Stimulated activated CD8-positive, alpha-beta memory T cell treated with anti-CD3 and anti-CD28 coated beads, Interleukin-15, amount 100 ng/mL, for 48 hours (primary cell): ENCODE data around the gene TSPAN10.

Experiments used
- DNase-seq, 2 donors: peaks; one replicate each; pipeline ENCODE4 v3.0.0-alpha.2; 2020; ENCODE audit warnings: low read depth in 2 of 2

Gene TSPAN10

GRCh38 chr17:81635431-81635830, 1.6 kb upstream of the TSPAN10 start:
- no peak for DNase-seq

- no peak for DNase-seq
These were observed 957 bp upstream of the TSPAN10 start for GRCh38 chr17:81635973-81636504.

GRCh38 chr17:81638683-81639082, 1.7 kb downstream of the TSPAN10 start:
- DNase-seq = no peak

GRCh38 chr17:81640011-81640410, 3.0 kb downstream of the TSPAN10 start:
- DNase-seq = no peak

GRCh38 chr17:81641825-81642489, 5.0 kb downstream of the TSPAN10 start:
- DNase-seq = no peak

GRCh38 chr17:81644496-81644895, 7.5 kb downstream of the TSPAN10 start:
- DNase-seq = no peak

GRCh38 chr17:81644976-81645952, 8.3 kb downstream of the TSPAN10 start:
- no peak for DNase-seq

- DNase-seq = no peak
These were observed 10.0 kb downstream of the TSPAN10 start for GRCh38 chr17:81646869-81647600.

- DNase-seq = no peak
These were observed 10.6 kb downstream of the TSPAN10 start for GRCh38 chr17:81647640-81648012.

GRCh38 chr17:81648013-81648706, 11.2 kb downstream of the TSPAN10 start:
- no peak for DNase-seq

- DNase-seq = no peak
These were observed 11.7 kb downstream of the TSPAN10 start for GRCh38 chr17:81648707-81649085.

- no peak for DNase-seq
These were observed 14.0 kb downstream of the TSPAN10 start for GRCh38 chr17:81650951-81651350.

- no peak for DNase-seq
These were observed 14.7 kb downstream of the TSPAN10 start for GRCh38 chr17:81651692-81652091.

- DNase-seq = no peak
These were observed 16.1 kb downstream of the TSPAN10 start for GRCh38 chr17:81652906-81653771.

GRCh38 chr17:81655378-81656117, 18.6 kb downstream of the TSPAN10 start:
- no peak for DNase-seq

- DNase-seq = no peak
These were observed 19.2 kb downstream of the TSPAN10 start, which contains the start of gene PDE6G for GRCh38 chr17:81656118-81656743. Gene PDE6G (minus strand): TSS chr17:81656542. CDS start chr17:81653305, 3,237 bp downstream.

GRCh38 chr17:81656835-81657234, 19.8 kb downstream of the TSPAN10 start:
- DNase-seq = no peak

- DNase-seq = no peak
These were observed 22.0 kb downstream of the TSPAN10 start for GRCh38 chr17:81659038-81659437.

- no peak for DNase-seq
These were observed 23.4 kb downstream of the TSPAN10 start for GRCh38 chr17:81660441-81660840.
